HEK293 (cell line): ENCODE data around the gene RTBDN.
A peak's percentile ranks its signal among the peaks of the same experiment; 100 is the strongest.

ENCODE experiments used
- CTCF ChIA-PET: fragments of 350-600 bp; formaldehyde crosslinking; extraction: SDS; loops from one replicate; lab custom pipeline; 2021; ENCODE audit warnings: antibody characterized with exemption; lab: Yijun Ruan, JAX
- POLR2A ChIA-PET: fragments of 300-600 bp; formaldehyde crosslinking; extraction: SDS; loops from one replicate; lab custom pipeline; 2020; ENCODE audit warnings: antibody characterized with exemption, inconsistent platforms; lab: Yijun Ruan, JAX
- H3K27ac ChIP-seq: fragments of 200-500 bp; sonication (Bioruptor generic); 2 replicates; pipeline ENCODE4 v1.5.1; 2014; ENCODE audit warnings: low read depth, low read length, control low read depth, inconsistent platforms; ENCODE audit errors: extremely low read depth
- H3K36me3 ChIP-seq, 2 experiments: fragments of 200-500 bp in 1 of 2; sonication (Bioruptor generic) in 1 of 2; 1 replicate in 1 of 2; 2 replicates in 1 of 2; pipeline ENCODE4 v1.5.1; 2014 to 2017; ENCODE audit warnings: inconsistent platforms in 2 of 2, low read length in 2 of 2; ENCODE audit not compliant: control insufficient read depth in 2 of 2, insufficient read depth in 1 of 2
- H3K4me1 ChIP-seq: fragments of 200-500 bp; sonication (Bioruptor generic); 2 replicates; pipeline ENCODE4 v1.5.1; 2014; ENCODE audit warnings: mild to moderate bottlenecking, low read length, inconsistent platforms; ENCODE audit not compliant: control insufficient read depth, insufficient read depth
- H3K4me3 ChIP-seq: 2 replicates; pipeline ENCODE4 v1.5.1; 2011; ENCODE audit warnings: low read depth, mild to moderate bottlenecking, control low read depth, low read length, moderate library complexity
- H3K9me3 ChIP-seq: fragments of 200-500 bp; sonication (Bioruptor generic); 2 replicates; pipeline ENCODE4 v1.5.1; 2014; ENCODE audit warnings: low read depth, low read length, inconsistent platforms; ENCODE audit not compliant: control insufficient read depth, insufficient read depth
- EGR2 ChIP-seq: fragments of 450-650 bp; formaldehyde crosslinking; IDR thresholded peaks from 2 replicates; pipeline ENCODE4 v1.5.1; 2016; ENCODE audit warnings: low read depth, missing biosample characterization, missing genetic modification characterization
- HOXA7 ChIP-seq: sonication (generic); formaldehyde crosslinking; IDR thresholded peaks from 2 replicates; pipeline ENCODE4 v1.8.1; 2022; ENCODE audit warnings: missing genetic modification reagents, borderline replicate concordance
- IKZF3 ChIP-seq: fragments of 450-650 bp; IDR thresholded peaks from 2 replicates; pipeline ENCODE4 v1.5.0; 2018; ENCODE audit warnings: missing biosample characterization, mild to moderate bottlenecking, missing genetic modification characterization, moderate library complexity
- KLF10 ChIP-seq: fragments of 450-650 bp; IDR thresholded peaks from 2 replicates; pipeline ENCODE4 v1.5.1; 2018; ENCODE audit warnings: missing biosample characterization, mild to moderate bottlenecking, missing genetic modification characterization
- KLF16 ChIP-seq: fragments of 450-650 bp; formaldehyde crosslinking; IDR thresholded peaks from 2 replicates; pipeline ENCODE4 v1.5.1; 2017; ENCODE audit warnings: missing biosample characterization, missing genetic modification characterization
- KLF8 ChIP-seq: fragments of 450-650 bp; formaldehyde crosslinking; IDR thresholded peaks from 2 replicates; pipeline ENCODE4 v1.5.1; 2016; ENCODE audit warnings: missing biosample characterization, missing genetic modification characterization
- KLF9 ChIP-seq: fragments of 450-650 bp; formaldehyde crosslinking; IDR thresholded peaks from 2 replicates; pipeline ENCODE4 v1.5.1; 2016; ENCODE audit warnings: missing biosample characterization, missing genetic modification characterization, low read depth
- SCRT1 ChIP-seq: fragments of 450-650 bp; formaldehyde crosslinking; IDR thresholded peaks from 2 replicates; pipeline ENCODE4 v1.5.1; 2016; ENCODE audit warnings: missing biosample characterization, missing genetic modification characterization, borderline replicate concordance
- SP2 ChIP-seq: fragments of 450-650 bp; formaldehyde crosslinking; IDR thresholded peaks from 2 replicates; pipeline ENCODE4 v1.5.1; 2016; ENCODE audit warnings: missing biosample characterization, missing genetic modification characterization
- TRIM28 ChIP-seq: IDR thresholded peaks from 2 replicates; pipeline ENCODE4 v1.6.1; 2011; ENCODE audit warnings: low read length, control low read depth, borderline replicate concordance
- ZNF112 ChIP-seq: fragments of 450-650 bp; formaldehyde crosslinking; IDR thresholded peaks from 2 replicates; pipeline ENCODE4 v1.5.0; 2017; ENCODE audit warnings: missing biosample characterization, missing genetic modification characterization
- ZNF16 ChIP-seq: fragments of 450-650 bp; formaldehyde crosslinking; IDR thresholded peaks from 2 replicates; pipeline ENCODE4 v1.5.1; 2016; ENCODE audit warnings: low read depth, missing biosample characterization, missing genetic modification characterization
- ZNF202 ChIP-seq: fragments of 450-650 bp; formaldehyde crosslinking; IDR thresholded peaks from 2 replicates; pipeline ENCODE4 v1.5.1; 2016; ENCODE audit warnings: missing biosample characterization, missing genetic modification characterization, borderline replicate concordance
- ZNF211 ChIP-seq: fragments of 450-650 bp; formaldehyde crosslinking; IDR thresholded peaks from 2 replicates; pipeline ENCODE4 v1.5.1; 2016; ENCODE audit warnings: low read depth, missing biosample characterization, missing genetic modification characterization
- ZNF292 ChIP-seq: fragments of 450-650 bp; formaldehyde crosslinking; IDR thresholded peaks from 2 replicates; pipeline ENCODE4 v1.5.1; 2016; ENCODE audit warnings: low read depth, missing biosample characterization, missing genetic modification characterization, borderline replicate concordance
- ZNF560 ChIP-seq: fragments of 450-650 bp; formaldehyde crosslinking; IDR thresholded peaks from 2 replicates; pipeline ENCODE4 v1.5.1; 2017; ENCODE audit warnings: missing biosample characterization, missing genetic modification characterization, borderline replicate concordance
- ZNF785 ChIP-seq: fragments of 450-650 bp; formaldehyde crosslinking; IDR thresholded peaks from 2 replicates; pipeline ENCODE4 v1.5.1; 2016; ENCODE audit warnings: missing biosample characterization, missing genetic modification characterization
- ZNF792 ChIP-seq: fragments of 450-650 bp; formaldehyde crosslinking; IDR thresholded peaks from 2 replicates; pipeline ENCODE4 v1.5.1; 2016; ENCODE audit warnings: missing biosample characterization, missing genetic modification characterization
- ZSCAN16 ChIP-seq: fragments of 450-650 bp; formaldehyde crosslinking; IDR thresholded peaks from 2 replicates; pipeline ENCODE4 v1.5.1; 2016; ENCODE audit warnings: missing biosample characterization, missing genetic modification characterization
- TF ChIP-seq, protein P1 (sequence below): fragments of 450-650 bp; formaldehyde crosslinking; conservative IDR thresholded peaks from 2 replicates; pipeline ENCODE4 v1.5.1; 2016; ENCODE audit warnings: low read depth, missing biosample characterization, missing genetic modification characterization
- TF ChIP-seq, protein P2 (sequence below): fragments of 450-650 bp; formaldehyde crosslinking; IDR thresholded peaks from 2 replicates; pipeline ENCODE4 v1.5.1; 2016; ENCODE audit warnings: missing biosample characterization, missing genetic modification characterization, borderline replicate concordance
- TF ChIP-seq, protein P3 (sequence below): fragments of 450-650 bp; formaldehyde crosslinking; IDR thresholded peaks from 2 replicates; pipeline ENCODE4 v1.5.1; 2017; ENCODE audit warnings: missing biosample characterization, missing genetic modification characterization

RTBDN gene

DNA sequence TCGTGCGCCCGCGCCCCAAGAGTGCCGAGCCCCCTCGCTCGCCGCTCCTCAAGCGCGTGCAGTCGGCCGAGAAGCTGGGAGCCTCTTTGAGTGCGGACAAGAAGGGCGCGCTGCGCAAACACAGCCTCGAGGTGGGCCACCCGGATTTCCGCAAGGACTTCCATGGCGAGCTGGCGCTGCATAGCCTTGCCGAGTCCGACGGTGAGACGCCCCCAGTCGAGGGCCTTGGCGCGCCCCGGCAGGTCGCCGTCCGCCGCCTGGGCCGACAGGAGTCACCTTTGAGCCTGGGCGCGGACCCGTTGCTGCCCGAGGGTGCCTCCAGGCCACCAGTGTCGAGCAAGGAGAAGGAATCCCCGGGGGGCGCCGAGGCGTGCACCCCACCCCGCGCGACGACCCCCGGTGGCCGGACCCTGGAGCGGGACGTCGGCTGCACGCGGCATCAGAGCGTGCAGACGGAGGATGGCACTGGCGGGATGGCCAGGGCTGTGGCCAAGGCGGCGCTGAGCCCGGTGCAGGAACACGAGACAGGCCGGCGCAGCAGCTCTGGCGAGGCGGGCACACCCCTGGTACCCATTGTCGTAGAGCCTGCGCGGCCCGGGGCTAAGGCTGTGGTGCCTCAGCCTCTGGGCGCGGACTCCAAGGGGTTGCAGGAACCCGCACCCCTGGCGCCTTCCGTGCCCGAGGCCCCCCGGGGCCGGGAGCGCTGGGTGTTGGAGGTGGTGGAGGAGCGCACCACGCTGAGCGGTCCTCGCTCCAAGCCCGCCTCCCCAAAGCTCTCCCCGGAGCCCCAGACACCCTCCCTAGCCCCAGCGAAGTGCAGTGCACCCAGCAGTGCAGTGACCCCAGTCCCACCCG lies 39.7 kb upstream of the RTBDN start:
- Histone ChIP-seq H3K27ac (no peak overlapping the region), H3K9me3 (no peaks in the 10 kb centered on the region), H3K4me1 (no peaks in the 10 kb centered on the region), H3K4me3 (no peak overlapping the region), H3K36me3 (peaks cover 0 to 38% of the 10 kb centered on the region in 2 experiments; a peak in 2 of 3 replicates)
- POLR2A ChIA-PET = interaction anchor here (2.7 kb wide), 1 partner anchor 7 kb away, joined by 21 read pairs; the partner anchor contains the start of gene DNASE2
- CTCF ChIA-PET = interaction anchor here (0.6 to 1.2 kb wide), 2 partner anchors 11 to 176 kb away, joined by 3 to 5 read pairs; no protein-coding TSS in a partner anchor
- TF ChIP-seq EGR2 (tag by site-specific recombination) (no peak), ZNF560 (no peak), ZNF16 (no peak), ZNF112 (tag by site-specific recombination) (no peak), IKZF3 (no peak), KLF16 (tag by site-specific recombination) (no peak), ZSCAN16 (tag by site-specific recombination) (no peak), ZNF202 (tag by site-specific recombination) (no peak), SP2 (tag by site-specific recombination) (no peak), ZNF792 (no peak)
- TF ChIP-seq, protein P1, sequence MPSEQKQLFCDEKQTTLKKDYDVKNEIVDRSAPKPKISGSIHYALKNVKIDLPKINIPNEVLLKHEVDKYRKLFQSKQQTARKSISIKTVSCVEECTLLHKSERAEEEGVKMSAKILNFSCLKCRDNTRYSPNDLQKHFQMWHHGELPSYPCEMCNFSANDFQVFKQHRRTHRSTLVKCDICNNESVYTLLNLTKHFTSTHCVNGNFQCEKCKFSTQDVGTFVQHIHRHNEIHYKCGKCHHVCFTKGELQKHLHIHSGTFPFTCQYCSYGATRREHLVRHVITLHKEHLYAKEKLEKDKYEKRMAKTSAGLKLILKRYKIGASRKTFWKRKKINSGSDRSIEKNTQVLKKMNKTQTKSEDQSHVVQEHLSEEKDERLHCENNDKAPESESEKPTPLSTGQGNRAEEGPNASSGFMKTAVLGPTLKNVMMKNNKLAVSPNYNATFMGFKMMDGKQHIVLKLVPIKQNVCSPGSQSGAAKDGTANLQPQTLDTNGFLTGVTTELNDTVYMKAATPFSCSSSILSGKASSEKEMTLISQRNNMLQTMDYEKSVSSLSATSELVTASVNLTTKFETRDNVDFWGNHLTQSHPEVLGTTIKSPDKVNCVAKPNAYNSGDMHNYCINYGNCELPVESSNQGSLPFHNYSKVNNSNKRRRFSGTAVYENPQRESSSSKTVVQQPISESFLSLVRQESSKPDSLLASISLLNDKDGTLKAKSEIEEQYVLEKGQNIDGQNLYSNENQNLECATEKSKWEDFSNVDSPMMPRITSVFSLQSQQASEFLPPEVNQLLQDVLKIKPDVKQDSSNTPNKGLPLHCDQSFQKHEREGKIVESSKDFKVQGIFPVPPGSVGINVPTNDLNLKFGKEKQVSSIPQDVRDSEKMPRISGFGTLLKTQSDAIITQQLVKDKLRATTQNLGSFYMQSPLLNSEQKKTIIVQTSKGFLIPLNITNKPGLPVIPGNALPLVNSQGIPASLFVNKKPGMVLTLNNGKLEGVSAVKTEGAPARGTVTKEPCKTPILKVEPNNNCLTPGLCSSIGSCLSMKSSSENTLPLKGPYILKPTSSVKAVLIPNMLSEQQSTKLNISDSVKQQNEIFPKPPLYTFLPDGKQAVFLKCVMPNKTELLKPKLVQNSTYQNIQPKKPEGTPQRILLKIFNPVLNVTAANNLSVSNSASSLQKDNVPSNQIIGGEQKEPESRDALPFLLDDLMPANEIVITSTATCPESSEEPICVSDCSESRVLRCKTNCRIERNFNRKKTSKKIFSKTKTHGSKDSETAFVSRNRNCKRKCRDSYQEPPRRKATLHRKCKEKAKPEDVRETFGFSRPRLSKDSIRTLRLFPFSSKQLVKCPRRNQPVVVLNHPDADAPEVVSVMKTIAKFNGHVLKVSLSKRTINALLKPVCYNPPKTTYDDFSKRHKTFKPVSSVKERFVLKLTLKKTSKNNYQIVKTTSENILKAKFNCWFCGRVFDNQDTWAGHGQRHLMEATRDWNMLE (tag by site-specific recombination) = no peak

DNA sequence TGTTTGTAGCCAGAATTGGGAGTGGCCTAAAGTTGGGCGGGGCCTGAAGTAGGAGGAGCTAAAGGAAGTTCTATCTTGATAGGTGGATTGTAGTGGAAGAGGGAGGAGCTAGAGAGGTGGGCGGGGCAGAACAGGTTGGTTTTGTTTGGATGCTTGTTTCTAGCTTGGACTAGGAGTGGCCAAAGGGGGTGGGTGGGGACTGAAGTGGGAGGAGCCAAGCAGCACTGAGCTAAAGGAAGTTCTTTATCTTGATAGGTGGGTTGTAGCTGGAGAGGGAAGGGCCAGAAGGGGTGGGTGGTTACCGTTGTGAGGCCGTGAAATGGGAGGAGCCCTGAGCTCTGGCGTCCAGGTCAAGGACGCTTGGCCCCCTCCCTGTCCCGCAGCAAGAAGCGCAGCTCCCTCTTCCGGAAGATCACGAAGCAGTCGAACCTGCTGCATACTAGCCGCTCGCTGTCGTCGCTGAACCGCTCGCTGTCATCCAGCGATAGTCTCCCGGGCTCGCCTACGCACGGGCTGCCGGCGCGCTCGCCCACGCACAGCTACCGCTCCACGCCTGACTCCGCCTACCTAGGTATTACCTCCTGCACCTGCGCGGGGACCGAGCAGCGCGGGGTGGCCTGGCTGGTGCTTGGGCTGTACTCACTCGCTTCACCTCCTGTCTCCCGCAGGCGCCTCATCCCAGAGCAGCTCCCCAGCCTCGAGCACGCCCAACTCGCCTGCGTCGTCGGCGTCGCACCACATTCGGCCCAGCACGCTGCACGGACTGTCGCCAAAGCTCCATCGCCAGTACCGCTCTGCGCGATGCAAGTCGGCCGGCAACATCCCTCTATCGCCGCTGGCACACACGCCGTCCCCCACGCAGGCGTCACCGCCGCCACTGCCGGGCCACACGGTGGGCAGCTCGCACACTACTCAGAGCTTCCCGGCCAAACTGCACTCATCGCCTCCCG lies 38.8 kb upstream of the RTBDN start:
- ChIA-PET CTCF (interaction anchor here (0.6 to 1.2 kb wide), 7 partner anchors 8 to 952 kb away, joined by 3 to 5 read pairs (median 4); partner anchors contain the start of gene DNASE2), POLR2A (interaction anchor here (0.6 to 2.7 kb wide), 5 partner anchors 8 to 60 kb away, joined by 3 to 21 read pairs (median 5); partner anchors contain the start of genes DNASE2, FARSA and GCDH)
- H3K27ac ChIP-seq = no peak overlapping the region
- H3K9me3 ChIP-seq = no peaks in the 10 kb centered on the region
- no peak overlapping the region for H3K4me3 ChIP-seq
- H3K36me3 ChIP-seq = peaks cover 0 to 37% of the 10 kb centered on the region in 2 experiments; a peak in 2 of 3 replicates
- no peaks in the 10 kb centered on the region for H3K4me1 ChIP-seq
- TF ChIP-seq KLF8 (tag by site-specific recombination) = peak; percentile 46; the same call in 1 of the 2 replicates
- peak; percentile 61 for TF ChIP-seq SP2 (tag by site-specific recombination)
- TF ChIP-seq HOXA7 (CRISPR knock-in tag) = no peak
- TF ChIP-seq TRIM28 = no peak
- no peak for TF ChIP-seq ZNF211 (tag by site-specific recombination)
- TF ChIP-seq, protein P2, sequence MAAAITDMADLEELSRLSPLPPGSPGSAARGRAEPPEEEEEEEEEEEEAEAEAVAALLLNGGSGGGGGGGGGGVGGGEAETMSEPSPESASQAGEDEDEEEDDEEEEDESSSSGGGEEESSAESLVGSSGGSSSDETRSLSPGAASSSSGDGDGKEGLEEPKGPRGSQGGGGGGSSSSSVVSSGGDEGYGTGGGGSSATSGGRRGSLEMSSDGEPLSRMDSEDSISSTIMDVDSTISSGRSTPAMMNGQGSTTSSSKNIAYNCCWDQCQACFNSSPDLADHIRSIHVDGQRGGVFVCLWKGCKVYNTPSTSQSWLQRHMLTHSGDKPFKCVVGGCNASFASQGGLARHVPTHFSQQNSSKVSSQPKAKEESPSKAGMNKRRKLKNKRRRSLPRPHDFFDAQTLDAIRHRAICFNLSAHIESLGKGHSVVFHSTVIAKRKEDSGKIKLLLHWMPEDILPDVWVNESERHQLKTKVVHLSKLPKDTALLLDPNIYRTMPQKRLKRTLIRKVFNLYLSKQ (tag by site-specific recombination) = no peak
- no peak for TF ChIP-seq KLF10 (tag by site-specific recombination)
- TF ChIP-seq KLF16 (tag by site-specific recombination) = peak; percentile 11; the same call in 1 of the 2 replicates
- peak; percentile 47; the same call in 1 of the 2 replicates for TF ChIP-seq KLF9
- TF ChIP-seq, protein P3, sequence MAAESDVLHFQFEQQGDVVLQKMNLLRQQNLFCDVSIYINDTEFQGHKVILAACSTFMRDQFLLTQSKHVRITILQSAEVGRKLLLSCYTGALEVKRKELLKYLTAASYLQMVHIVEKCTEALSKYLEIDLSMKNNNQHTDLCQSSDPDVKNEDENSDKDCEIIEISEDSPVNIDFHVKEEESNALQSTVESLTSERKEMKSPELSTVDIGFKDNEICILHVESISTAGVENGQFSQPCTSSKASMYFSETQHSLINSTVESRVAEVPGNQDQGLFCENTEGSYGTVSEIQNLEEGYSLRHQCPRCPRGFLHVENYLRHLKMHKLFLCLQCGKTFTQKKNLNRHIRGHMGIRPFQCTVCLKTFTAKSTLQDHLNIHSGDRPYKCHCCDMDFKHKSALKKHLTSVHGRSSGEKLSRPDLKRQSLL (tag by site-specific recombination) = no peak
- TF ChIP-seq SCRT1 (tag by site-specific recombination) = no peak
- TF ChIP-seq ZNF292 = no peak
- no peak for TF ChIP-seq ZNF785 (tag by site-specific recombination)
